ENCODE measurements around the gene TXNRD2.

Gene TXNRD2

GRCh38 chr22:19900707-19901436 is 40.7 kb downstream of the TXNRD2 start:
- intact Hi-C loops (cut with DNase I): no loop called here
- DNase-seq: no peak

GRCh38 chr22:19898831-19899567 is 42.6 kb downstream of the TXNRD2 start:
- DNase-seq: no peak
- intact Hi-C loops (cut with DNase I): no loop called here

- DNase-seq: no peak
- intact Hi-C loops (cut with DNase I): no loop called here
These were observed 43.5 kb downstream of the TXNRD2 start for GRCh38 chr22:19898145-19898544.

- intact Hi-C loops (cut with DNase I): no loop called here
- no peak for DNase-seq
These were observed 43.9 kb downstream of the TXNRD2 start for GRCh38 chr22:19897726-19898125.

- no peak for DNase-seq
- intact Hi-C loops (cut with DNase I): no loop called here
These were observed 44.8 kb downstream of the TXNRD2 start for GRCh38 chr22:19896665-19897355.

- intact Hi-C loops (cut with DNase I): no loop called here
- DNase-seq: no peak
These were observed 46.3 kb downstream of the TXNRD2 start for GRCh38 chr22:19895160-19895849.

GRCh38 chr22:19893363-19893762 is 48.3 kb downstream of the TXNRD2 start:
- no peak for DNase-seq
- intact Hi-C loops (cut with DNase I): no loop called here

- intact Hi-C loops (cut with DNase I): no loop called here
- DNase-seq: no peak
These were observed 48.7 kb downstream of the TXNRD2 start for GRCh38 chr22:19892925-19893324.

- intact Hi-C loops (cut with DNase I): no loop called here
- peak in 23 of 42 donors; percentile 10 to 67 (median 34) for DNase-seq
These were observed 49.2 kb downstream of the TXNRD2 start for GRCh38 chr22:19892257-19892879.

GRCh38 chr22:19891317-19892256 is 50.0 kb downstream of the TXNRD2 start:
- peak; percentile 30 to 89 (median 67) for DNase-seq
- intact Hi-C loops (cut with DNase I): no loop called here

- intact Hi-C loops (cut with DNase I): no loop called here
- DNase-seq: no peak
These were observed 50.9 kb downstream of the TXNRD2 start for GRCh38 chr22:19890502-19891316.

GRCh38 chr22:19889951-19890350 is 51.7 kb downstream of the TXNRD2 start:
- intact Hi-C loops (cut with DNase I): no loop called here
- DNase-seq: no peak

- intact Hi-C loops (cut with DNase I): no loop called here
- no peak for DNase-seq
These were observed 53.4 kb downstream of the TXNRD2 start for GRCh38 chr22:19888131-19888746.

- intact Hi-C loops (cut with DNase I): no loop called here
These were observed 54.2 kb downstream of the TXNRD2 start for GRCh38 chr22:19887256-19887985.

GRCh38 chr22:19886605-19887255 is 54.9 kb downstream of the TXNRD2 start:
- peak in 16 of 42 donors; percentile 18 to 69 (median 43) for DNase-seq
- intact Hi-C loops (cut with DNase I): no loop called here

More at GRCh38 chr22:19887256-19887985, 54.2 kb downstream of the TXNRD2 start:
- DNase-seq: peak in 7 of 42 donors; percentile 22 to 64 (median 38)
